GM12874 (cell line): ENCODE results near the gene GPT2.

Experiments used
- CTCF ChIP-seq: IDR thresholded peaks from 2 replicates; pipeline ENCODE4 v1.5.1; 2011; ENCODE audit warnings: low read depth, mild to moderate bottlenecking, control low read depth, low read length, moderate library complexity; ENCODE audit not compliant: insufficient read depth

GPT2 gene

GRCh38 chr16:46932802-46933201 is 48.6 kb downstream of the GPT2 start:
- TF ChIP-seq CTCF = no peak

- no peak for TF ChIP-seq CTCF
Observed at GRCh38 chr16:46937536-46937935, 53.4 kb downstream of the GPT2 start.

GRCh38 chr16:46947900-46948547 is 63.9 kb downstream of the GPT2 start:
- peak; percentile 45; the same call in 1 of the 2 replicates for TF ChIP-seq CTCF

GRCh38 chr16:46948548-46949166 is 64.5 kb downstream of the GPT2 start:
- no peak for TF ChIP-seq CTCF

DNA sequence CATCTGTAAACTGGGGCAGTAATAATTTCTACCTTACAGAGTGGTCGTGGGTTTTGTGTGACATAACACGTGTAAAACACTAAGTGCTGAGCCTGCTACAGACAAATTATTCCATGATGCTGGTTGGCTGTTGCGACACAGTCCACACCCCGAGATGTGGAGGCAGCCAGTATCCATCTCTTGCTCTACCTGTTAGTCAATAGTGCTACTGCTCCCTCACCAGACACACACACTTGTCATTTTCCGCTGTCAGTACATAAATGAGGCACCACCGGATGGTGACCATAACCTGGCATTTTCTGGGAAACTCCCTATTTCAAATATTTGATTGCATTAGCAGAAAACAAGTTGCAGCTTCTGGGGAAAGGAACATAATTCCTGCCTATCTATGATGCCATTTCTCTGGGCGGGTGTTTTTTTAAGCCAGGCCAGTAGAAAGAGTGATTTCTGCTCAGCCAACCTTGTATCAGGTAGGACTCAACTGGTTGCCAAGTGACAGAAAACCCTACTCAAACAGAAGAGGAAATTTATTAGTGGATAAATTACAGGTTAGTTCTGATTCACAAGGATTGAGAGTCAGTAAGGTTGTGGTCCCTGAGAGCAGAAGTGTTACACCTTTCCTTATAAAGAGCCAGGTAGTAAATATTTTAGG is 65.2 kb downstream of the GPT2 start:
- TF ChIP-seq CTCF = no peak

- TF ChIP-seq CTCF = no peak
Observed at GRCh38 chr16:46950009-46950408, 65.8 kb downstream of the GPT2 start.

GRCh38 chr16:46954562-46954961 is 70.4 kb downstream of the GPT2 start:
- no peak for TF ChIP-seq CTCF
